ENCODE data around the gene LLPH.

GRCh38 chr12:66166561-66166960 is 36.0 kb upstream of the LLPH start:
- no peak for TF ChIP-seq SRF (IDR thresholded peaks at IDR 0.05; ENCODE audit: low read depth, low read length)
- no peak for TF ChIP-seq MAFK (conservative IDR thresholded peaks at IDR 0.05 in 1 of 2, IDR thresholded peaks at IDR 0.05 in 1 of 2; ENCODE audit: low read length in 2 of 2)
